Epithelial cell of proximal tubule (primary cell): ENCODE measurements around the gene RBM25. TPM values are rescaled to one million over a fixed set of nuclear protein-coding genes. Genes with fewer than 3 reads are reported as not detected.

ENCODE experiments used
- DNase-seq: peaks from one replicate; pipeline ENCODE4 v3.0.0-alpha.2; 2011; ENCODE audit warnings: low read depth
- H3K4me3 ChIP-seq: 2 replicates; pipeline ENCODE4 v1.5.1; 2011; ENCODE audit warnings: low read depth, mild to moderate bottlenecking, low read length
- total RNA-seq: library from RNA; depleted of rRNA; stranded (reverse); fragments of >200 nt; gene quantifications from 2 replicates; pipeline ENCODE4 v1.2.3, GENCODE V29; 2015
- TF ChIP-seq, protein P1 (sequence below): conservative IDR thresholded peaks from 2 replicates; pipeline ENCODE4 v1.5.1; 2012; ENCODE audit warnings: low read depth, mild to moderate bottlenecking, low read length

RBM25 gene
- total RNA-seq, 1 donor from 2014 or later, result 47.3 TPM

DNA sequence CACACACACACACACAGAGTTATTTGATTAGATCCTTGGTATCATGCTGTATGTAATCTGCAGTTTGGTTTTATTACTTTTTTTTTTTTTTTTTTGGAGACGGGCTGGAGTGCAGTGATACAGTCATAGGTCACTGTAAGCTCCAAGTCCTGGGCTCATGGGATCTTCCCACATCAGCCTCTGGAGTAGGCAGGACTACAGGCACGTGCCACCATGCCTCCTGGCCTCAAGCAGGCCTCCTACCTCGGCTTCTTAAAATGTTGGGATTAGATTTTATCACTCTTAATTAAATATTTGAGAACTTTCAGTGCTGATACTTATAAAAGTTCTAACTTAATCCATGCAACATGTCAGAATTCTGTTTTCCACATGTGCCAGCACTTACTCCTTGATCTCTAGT is 46.7 kb downstream of the RBM25 start:
- no peak overlapping the region for H3K4me3 ChIP-seq
- TF ChIP-seq, protein P1, sequence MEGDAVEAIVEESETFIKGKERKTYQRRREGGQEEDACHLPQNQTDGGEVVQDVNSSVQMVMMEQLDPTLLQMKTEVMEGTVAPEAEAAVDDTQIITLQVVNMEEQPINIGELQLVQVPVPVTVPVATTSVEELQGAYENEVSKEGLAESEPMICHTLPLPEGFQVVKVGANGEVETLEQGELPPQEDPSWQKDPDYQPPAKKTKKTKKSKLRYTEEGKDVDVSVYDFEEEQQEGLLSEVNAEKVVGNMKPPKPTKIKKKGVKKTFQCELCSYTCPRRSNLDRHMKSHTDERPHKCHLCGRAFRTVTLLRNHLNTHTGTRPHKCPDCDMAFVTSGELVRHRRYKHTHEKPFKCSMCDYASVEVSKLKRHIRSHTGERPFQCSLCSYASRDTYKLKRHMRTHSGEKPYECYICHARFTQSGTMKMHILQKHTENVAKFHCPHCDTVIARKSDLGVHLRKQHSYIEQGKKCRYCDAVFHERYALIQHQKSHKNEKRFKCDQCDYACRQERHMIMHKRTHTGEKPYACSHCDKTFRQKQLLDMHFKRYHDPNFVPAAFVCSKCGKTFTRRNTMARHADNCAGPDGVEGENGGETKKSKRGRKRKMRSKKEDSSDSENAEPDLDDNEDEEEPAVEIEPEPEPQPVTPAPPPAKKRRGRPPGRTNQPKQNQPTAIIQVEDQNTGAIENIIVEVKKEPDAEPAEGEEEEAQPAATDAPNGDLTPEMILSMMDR, result no peak
- DNase-seq, result no peak

DNA sequence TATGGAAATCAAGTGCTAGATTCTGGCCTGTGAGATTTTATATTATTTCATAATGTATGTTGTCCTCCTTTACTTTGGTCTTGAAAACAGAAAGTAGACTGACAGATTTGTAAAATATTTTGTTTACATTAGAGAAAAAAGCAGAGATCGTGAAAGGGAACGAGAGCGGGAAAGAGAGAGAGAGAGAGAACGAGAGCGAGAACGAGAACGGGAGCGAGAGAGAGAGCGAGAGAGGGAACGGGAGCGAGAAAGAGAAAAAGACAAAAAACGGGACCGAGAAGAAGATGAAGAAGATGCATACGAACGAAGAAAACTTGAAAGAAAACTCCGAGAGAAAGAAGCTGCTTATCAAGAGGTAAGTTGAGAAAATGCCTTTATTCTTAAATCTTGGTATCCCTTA is 47.4 kb downstream of the RBM25 start:
- H3K4me3 ChIP-seq, result no peak overlapping the region
- no peak for DNase-seq
- TF ChIP-seq, protein P1, result no peak

DNA sequence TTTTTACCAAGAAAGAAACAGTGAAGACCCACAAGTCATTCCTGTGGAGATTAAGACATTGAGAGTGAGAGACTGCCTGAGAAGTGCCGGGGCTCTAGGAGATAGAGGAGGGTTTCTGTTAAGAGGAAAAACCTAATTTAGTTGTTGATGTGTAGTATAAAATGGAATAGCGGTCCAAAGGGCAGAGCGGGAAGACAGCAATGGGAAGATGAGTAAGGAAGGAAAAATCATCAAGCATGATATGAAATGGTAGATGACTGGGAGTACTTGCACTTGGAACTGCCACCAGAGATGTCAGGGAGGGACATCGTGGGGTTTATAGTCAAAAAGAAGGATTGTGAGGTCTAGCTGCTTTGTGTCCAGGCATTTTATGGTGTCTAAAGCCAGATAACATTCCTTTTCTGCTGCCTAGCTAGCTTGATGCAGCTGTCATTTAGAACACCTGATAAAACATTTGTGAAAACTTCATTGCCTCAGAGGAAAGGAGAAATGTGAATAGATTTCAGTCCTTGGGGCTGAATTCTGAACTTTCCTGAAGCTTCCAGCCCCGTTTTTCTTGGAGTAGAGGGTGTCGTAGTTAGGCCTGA is 57.8 kb downstream of the RBM25 start:
- DNase-seq, result no peak
- TF ChIP-seq, protein P1, result no peak
- H3K4me3 ChIP-seq, result no peak overlapping the region

DNA sequence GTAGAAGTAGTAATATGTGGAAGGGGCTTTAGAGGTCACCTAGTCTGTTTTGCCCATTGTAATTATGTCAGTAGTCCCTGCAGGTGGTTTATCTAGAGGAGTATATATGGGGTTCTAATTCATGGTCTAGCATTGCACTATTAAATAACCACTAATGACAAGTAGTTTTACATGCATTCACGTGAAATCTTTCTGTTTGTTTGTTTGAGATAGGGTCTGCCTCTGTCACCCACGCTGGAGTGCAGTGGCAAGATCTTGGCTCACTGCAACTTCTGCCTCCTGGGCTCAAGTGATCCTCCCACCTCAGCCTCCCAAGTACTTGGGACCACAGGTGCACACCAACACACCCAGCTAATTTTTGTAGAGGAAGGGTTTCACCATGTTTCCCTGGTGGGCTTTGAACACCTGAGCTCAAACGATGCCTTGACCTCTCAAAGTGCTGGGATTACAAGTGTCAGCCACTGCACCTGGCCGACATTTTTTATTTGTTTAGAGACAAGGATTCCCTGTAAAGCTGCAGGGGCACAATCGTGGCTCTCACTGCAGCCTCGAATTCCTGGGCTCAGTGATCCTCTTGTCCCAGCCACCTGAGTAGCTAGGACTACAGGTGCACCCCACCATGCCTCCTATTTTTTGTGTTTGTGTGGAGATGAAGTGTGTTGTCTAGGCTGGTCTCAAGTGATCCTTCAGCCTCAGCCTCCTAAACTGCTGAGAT is 66.0 kb downstream of the RBM25 start:
- no peak overlapping the region for H3K4me3 ChIP-seq
- no peak for DNase-seq
- TF ChIP-seq, protein P1, result no peak

DNA sequence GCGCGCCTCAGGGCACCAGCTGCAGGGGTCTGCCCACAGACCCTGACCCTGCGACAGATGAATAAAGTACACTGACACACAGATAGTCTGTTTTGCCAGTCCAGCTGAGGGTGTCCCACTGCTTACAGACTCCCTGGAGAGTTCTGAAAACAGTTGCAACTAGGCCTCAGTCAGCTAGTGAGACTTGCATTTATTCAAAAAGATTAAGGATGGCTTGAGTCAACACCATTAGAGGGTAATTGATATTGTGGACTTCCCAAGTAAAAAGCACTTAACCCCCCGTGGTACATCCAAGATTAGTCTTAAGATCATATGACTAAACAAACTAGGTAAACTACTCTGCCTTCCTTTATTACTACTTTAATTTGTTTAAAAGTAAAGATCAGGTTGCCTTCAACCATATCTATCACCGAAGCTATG is 66.8 kb downstream of the RBM25 start:
- TF ChIP-seq, protein P1, result no peak
- DNase-seq, result no peak
- H3K4me3 ChIP-seq, result no peak overlapping the region

DNA sequence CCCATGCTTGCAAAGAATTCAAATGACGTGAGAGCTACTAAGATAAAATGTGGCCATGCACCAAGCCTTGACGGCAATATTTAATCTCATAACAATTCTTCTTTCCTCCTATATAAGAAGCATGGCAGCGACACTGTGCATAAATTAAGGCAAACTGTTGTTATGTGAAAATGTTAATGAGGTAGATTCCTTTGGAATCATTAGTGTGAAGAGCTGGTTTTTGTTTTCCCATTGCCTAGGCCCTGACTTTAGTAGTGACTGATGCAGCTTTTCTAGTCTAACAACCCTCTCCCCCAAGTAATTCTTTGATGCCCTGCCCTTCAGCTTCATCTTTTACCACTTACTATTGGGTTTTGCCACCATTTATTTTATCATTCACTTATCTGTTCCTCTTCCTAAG is 67.4 kb downstream of the RBM25 start:
- no peak for DNase-seq
- TF ChIP-seq, protein P1, result no peak

DNA sequence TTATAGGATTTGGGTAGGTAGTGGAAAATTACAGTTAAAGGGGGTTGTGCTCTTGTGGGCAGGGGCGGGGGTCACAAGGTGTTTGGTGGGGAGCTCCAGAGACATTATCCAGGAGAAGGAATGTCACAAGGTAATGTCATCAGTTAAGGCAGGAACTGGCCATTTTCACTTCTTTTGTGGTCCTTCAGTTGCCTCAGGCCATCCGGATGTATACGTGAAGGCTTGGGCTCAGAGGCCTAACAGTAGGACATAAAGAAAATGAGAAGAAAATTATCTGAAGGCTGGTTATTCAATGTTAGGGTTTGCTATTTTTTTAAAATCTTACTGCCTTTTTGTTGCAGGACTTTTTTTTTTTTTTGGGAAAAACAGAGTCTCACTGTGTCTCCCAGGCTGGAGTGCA is 75.5 kb downstream of the RBM25 start:
- TF ChIP-seq, protein P1, result no peak

More for the DNA sequence above, 67.4 kb downstream of the RBM25 start:
- H3K4me3 ChIP-seq, result no peak overlapping the region

More for the DNA sequence above, 75.5 kb downstream of the RBM25 start:
- DNase-seq, result no peak
- no peak overlapping the region for H3K4me3 ChIP-seq
